Activated gamma-delta T cell (primary cell): Measurements from ENCODE around the gene SZRD1.
A peak's percentile ranks its signal among the peaks of the same experiment; 100 is the strongest.

Source experiments
- DNase-seq: peaks from one replicate; lab custom pipeline; 2025; lab: John Stamatoyannopoulos, UW

SZRD1 gene

GRCh38 chr1:16367258-16367967 lies 371 bp downstream of the SZRD1 start:
- peak; percentile 72 for DNase-seq

DNA sequence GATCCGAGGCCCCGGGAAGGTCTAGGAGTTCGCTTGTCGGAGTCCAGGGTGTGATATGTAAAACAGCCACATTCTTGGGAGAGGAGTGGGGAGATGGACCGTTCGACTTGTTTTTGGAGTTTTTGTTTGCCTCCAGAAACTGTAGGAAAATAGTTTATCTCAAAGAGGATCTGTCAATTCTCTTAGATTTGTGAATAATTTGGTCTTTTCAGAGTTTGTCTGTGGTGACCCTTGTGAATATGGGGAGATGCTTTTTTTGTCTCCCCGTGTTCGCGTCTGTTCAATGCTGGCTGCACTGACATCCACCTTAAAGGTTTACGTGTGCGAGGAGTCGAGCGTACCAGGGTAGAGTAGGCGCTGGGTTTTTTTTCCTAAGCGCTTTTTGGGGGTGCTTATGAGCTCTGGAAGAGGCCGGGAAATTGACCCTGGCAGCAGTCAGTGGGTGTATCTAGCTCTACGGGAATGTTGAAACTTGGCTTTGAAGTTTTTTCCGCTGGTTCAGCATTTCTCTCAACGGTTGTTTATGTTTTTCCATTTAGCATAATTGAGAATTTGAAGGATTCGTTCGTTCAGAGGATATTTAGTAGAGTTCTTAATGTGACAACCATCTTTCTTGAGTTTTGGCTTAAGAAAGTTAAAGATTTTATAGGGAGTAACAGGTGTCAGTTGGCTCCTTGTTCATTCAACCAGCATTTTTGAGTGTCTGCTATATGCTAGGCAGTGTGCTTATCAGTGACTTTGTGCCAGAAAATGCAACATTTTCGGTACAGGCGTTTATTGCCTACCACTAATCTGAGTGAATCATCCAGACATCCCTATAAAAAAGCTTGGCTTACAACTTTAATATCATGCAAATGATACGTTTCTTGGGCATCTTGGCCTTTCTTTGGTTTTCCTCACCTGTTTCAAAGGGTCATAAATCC lies 1.2 kb downstream of the SZRD1 start:
- DNase-seq, result no peak

- DNase-seq, result no peak
Measured at GRCh38 chr1:16369821-16370220, 2.8 kb downstream of the SZRD1 start.

DNA sequence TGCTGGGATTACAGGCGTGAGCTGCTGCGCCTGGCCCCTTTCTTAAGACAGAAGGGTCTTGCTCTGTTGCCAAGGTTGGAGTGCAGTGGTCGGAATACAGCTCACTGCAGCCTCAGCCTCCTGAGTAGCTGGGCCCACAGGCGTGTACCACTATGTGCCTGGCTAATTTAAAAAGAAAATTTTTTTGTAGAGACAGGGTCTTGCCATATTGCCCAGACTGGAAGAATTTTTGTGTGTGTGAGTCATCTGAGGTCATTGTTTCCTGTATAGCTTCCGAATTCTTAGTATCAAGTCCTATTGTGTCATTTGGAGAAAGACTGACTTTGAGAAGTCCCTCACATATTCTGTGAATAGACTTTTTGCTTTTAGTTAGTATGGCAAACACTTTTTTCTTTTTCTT lies 4.7 kb downstream of the SZRD1 start:
- no peak for DNase-seq

DNA sequence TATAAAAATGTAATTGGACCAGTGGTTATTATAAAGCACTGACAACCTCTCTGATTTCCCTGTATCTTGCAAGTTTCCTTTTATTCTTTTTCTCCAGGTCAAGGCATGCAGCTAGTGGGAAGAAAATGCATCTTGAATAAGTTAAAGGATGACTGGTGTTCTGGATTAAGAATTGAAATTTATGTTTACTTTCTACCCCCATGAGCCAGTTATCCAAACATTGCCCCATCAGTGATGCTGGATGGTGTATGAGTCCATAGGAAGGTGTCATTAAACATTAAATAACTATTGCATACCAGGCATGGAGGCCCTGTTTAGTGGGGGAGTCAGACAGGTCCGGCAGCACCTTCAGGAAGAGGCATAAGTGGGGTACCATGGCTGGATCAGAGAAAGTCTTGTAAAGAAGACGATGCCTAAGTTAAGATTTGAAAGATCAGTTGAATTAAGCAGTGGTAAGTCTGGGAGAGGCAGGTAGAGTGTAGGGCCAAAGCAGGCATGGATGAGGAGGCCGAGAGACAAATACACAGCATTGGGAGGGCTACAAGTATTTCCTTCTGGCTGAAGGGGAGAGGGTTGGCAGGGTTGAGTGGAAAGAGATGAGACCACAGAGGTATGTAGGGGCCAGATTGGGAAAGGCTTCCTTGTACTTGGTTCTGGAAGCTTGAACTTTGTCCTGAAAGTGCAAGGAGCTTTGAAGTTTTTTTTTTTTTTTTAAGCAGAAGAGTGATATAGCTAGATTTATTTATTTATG lies 5.7 kb downstream of the SZRD1 start:
- DNase-seq, result no peak

DNA sequence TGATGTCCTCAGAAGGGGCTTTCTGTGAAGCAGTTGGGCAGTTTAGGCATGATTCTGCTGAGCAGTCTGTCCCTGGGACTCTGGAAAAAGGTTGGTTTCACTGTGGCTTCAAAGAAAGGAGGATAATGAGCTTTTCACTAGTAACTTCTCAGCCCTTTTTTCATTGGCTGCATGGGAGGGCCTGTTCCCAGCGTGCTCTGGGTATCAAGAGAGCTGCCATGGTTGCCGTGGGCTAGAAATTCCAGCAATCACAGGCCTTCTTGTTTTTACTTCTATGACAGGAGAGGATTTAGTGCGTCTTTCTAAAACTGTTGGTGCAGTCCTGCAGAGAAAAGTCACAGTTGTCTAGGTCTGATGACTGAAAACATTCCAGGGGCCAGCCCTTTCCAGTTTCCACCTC lies 7.2 kb downstream of the SZRD1 start:
- DNase-seq, result no peak

DNA sequence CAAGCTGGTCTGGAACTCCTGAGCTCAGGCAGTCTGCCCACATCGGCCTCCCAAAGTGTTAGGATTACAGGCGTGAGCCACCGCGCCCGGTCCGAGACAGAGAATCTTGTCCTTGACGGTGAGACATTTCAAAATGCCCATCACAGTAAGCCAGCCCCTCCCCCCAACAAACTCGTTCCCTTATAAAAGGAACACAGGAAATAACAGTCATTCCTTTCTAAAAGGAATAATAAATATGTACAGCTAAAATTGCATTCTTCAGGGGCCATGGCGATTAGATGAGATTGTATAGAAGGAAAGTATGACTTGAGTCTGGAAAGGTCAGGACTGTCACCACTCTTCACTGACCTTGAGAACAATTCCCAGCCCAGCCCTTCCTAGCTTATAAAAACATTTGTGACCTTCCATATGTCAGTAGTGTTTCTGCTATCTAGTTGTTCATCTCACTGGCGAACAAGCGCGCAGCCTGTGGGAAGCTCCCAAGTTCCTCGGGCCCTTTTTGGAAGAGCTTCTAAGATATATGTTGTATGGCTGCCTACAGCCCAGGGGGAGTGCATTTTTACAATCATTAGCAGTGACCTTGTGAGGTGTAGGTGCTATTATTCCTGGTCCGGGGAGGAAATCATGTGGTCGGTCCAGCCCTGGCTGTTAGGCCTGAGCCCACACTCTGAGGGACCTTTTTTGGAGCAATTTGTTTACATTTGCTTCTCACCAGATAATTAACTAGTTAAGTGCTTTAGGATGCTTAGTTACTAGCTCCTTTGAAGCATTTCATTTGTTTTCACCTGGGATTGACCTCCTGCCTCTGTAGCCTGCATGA lies 8.7 kb downstream of the SZRD1 start:
- no peak for DNase-seq

DNA sequence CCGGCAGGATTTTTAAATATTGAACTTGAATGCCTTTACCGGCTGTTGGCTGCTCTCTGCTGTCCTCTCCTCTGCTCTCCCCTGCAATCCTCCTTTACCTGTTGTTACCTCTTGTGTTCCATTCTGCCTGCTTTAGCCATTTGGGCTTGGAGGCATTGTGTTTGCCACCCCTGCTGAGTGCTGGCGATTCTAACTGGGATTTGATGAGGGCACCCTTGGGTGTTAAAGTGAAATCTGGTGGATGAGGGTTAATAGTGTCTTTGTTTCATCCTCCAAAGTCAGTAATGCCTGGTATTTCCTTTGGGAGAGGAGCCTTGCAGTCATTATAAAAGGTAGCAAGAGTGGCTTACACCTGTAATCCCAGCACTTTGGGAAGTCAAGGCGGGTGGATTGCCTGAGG lies 9.9 kb downstream of the SZRD1 start:
- no peak for DNase-seq

- DNase-seq, result no peak
Measured at GRCh38 chr1:16378443-16378842, 11.4 kb downstream of the SZRD1 start.

GRCh38 chr1:16380868-16381267 lies 13.8 kb downstream of the SZRD1 start:
- DNase-seq, result no peak

DNA sequence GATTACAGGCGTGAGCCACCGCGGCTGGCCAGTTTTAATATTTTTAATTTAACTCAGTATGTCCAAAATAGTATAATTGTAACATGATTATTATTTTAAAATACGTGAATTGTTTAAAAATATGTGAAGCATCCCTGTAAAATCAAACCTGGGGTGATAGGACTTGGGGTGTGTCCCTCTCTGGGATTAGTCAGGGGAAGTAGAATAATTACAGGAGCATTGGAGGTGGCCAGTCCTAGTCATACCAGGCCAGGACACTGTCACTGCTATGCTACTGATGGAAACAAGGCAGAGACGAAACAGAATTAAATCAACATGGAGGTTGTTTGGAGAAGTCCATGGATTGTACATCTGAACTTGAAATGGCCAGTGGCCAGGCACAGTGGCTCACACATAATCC lies 16.8 kb downstream of the SZRD1 start:
- DNase-seq, result no peak

DNA sequence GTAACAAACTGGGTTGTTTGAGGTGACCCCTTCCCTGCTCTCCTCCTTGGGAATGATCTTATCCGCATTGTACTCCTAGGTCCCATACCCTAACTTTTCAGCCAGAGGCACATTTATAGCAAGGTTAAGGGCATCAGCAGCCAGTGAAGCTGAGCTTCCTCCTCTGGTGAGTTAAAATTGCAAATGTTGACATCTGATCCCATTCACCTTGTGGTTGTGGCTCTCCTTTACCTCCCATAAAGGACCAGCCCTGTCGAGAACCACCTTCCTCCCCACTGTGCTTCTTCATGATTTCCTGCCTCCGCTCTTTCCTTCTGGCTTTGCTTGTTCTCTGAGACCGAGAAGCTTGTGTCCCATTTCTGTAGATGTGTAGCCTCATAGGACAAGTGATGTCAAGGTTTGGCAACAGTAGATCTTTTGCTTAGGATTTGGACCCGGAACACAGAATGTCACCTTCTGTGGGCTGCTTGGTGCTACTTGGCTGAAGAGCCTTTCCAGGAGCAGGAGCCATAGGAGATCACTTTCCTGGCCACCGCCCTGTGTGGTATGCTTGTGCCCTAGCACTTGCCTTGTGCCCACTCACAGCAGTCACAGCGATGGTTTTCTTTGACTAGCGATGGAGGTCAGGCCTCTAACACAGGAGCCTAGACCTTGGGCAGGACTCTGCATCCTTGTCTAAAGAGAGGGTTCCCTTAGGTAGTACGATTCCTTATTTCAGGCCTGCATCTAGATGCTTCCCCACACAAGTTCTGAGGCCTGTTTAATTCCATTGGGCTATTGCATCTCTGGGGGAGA lies 18.8 kb downstream of the SZRD1 start:
- no peak for DNase-seq

DNA sequence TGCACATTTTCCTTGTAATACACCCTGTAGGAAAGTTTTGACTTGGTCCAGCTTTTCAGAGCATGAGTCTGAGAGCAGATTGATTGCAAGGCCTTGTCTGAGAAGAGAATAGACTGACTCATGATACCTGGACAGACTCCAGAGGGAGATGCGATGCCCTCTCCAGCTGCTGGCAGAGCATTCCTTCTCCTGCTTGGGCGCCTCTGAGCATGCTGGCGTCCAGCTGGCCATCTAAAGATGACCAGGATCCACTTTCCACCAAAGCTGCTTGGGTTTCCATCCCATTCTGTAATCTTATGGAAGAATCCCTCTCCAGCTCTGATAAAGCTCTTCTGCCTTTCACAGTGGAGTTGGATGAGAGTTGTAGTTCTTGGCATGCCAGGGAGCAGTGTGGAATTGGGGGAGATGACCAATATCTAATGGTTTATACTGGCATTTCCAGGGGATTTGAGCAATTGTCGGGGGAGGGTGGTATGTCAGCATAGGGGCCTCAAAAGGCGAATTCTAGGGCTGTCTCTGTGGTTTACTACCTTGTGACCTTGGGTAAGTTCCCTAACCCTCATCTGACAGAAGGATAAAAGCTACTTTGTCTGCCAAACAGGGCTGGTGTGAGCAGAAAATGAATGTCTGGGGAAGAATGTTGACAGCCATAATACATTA lies 19.5 kb downstream of the SZRD1 start:
- DNase-seq, result no peak

GRCh38 chr1:16387201-16388188 lies 20.5 kb downstream of the SZRD1 start:
- DNase-seq, result no peak

- DNase-seq, result no peak
Measured at GRCh38 chr1:16391411-16391810, 24.4 kb downstream of the SZRD1 start.

DNA sequence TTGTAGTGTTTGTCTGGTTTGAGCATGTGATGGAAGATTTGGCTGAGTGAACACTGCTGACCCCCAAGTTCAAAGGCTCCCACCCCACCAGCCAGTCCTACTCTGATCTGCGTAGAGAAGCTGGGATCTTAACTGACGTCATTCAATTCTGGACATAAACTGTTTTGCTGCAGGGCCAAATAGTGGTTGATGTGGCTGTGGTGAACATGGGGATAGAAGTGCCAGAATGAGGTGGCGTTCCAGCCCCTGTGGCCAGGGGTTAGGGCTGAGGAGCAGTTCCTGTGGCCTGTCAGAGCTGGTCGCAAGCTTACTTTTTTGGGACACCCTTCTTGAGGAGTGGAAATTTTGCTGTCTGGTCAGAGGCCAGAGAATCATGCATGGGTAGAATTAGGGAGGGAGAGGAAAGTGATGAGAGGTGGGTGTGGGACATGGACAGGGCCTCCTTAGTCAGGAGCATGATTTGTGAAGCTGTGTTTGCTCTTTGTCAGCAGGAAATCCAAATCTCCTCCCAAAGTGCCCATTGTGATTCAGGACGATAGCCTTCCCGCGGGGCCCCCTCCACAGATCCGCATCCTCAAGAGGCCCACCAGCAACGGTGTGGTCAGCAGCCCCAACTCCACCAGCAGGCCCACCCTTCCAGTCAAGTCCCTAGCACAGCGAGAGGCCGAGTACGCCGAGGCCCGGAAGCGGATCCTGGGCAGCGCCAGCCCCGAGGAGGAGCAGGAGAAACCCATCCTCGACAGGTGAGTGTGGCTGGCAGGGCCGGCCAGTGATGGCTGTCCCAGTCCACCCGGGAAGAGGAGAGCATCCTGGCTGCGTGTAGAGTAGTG lies 25.9 kb downstream of the SZRD1 start:
- no peak for DNase-seq

GRCh38 chr1:16393570-16394521 lies 26.8 kb downstream of the SZRD1 start:
- no peak for DNase-seq
